ENCODE measurements around the gene DPYD.
A peak's percentile ranks its signal among the peaks of the same experiment; 100 is the strongest.
"Not testable (repeated sequence)": the region's sequence is repeated elsewhere in the genome, so short reads cannot be mapped to it uniquely, and the experiment has no call there.

Gene DPYD

DNA sequence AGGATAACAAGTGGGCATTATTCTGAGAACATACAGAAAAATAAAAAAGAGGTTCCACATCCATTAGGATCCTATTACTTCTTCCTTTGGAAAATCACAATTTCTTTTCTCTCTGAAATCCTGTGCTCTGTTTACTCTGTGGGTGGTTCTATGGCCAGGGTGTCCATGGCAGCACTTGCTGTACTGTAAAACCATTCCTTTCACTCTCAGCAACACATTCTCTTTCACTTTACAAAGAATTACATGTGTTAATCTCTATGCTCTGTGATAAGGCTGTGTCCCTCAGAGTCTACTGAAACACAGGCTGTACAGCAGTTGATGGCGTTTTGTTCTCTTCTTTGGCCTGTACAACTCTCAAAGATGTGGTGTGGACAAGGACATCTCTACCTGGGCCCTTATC lies 675.2 kb downstream of the DPYD start:
- no peak overlapping the region for H3K27ac ChIP-seq

GRCh38 chr1:97245026-97245425 lies 675.8 kb downstream of the DPYD start:
- H2AFZ ChIP-seq (ENCODE audit: low read depth), result no peak overlapping the region
- no peak for TF ChIP-seq CTCF (conservative IDR thresholded peaks at IDR 0.05; ENCODE audit: low read depth, low read length)
- no peak overlapping the region for H3K4me3 ChIP-seq (IDR thresholded peaks at IDR 0.05; ENCODE audit: insufficient read depth, low read depth, low read length)
- no peaks in the 10 kb centered on the region for H4K20me1 ChIP-seq (ENCODE audit: insufficient read depth)
- no peaks in the 10 kb centered on the region for H3K79me2 ChIP-seq (ENCODE audit: insufficient read depth, low read depth)
- H3K27me3 ChIP-seq (ENCODE audit: insufficient read depth, low read depth), result no peaks in the 10 kb centered on the region
- H3K4me1 ChIP-seq (ENCODE audit: low read depth, poor library complexity, severe bottlenecking), result no peaks in the 10 kb centered on the region
- H3K27ac ChIP-seq, result no peak overlapping the region
- no peaks in the 10 kb centered on the region for H3K36me3 ChIP-seq (ENCODE audit: insufficient read depth)
- no peak overlapping the region for H3K4me2 ChIP-seq
- no peak overlapping the region for H3K9ac ChIP-seq

More for the DNA sequence above, 675.2 kb downstream of the DPYD start:
- Histone ChIP-seq H3K4me1 (ENCODE audit: low read depth, poor library complexity, severe bottlenecking) (no peaks in the 10 kb centered on the region), H3K27me3 (ENCODE audit: insufficient read depth, low read depth) (no peaks in the 10 kb centered on the region), H3K79me2 (ENCODE audit: insufficient read depth, low read depth) (no peaks in the 10 kb centered on the region), H2AFZ (ENCODE audit: low read depth) (no peak overlapping the region), H3K4me2 (no peak overlapping the region), H4K20me1 (ENCODE audit: insufficient read depth) (no peaks in the 10 kb centered on the region), H3K36me3 (ENCODE audit: insufficient read depth) (no peaks in the 10 kb centered on the region), H3K9ac (no peak overlapping the region), H3K4me3 (IDR thresholded peaks at IDR 0.05; ENCODE audit: insufficient read depth, low read depth, low read length) (no peak overlapping the region)
- TF ChIP-seq CTCF (conservative IDR thresholded peaks at IDR 0.05; ENCODE audit: low read depth, low read length), result no peak

GRCh38 chr1:97243973-97244560 lies 676.8 kb downstream of the DPYD start:
- Histone ChIP-seq H3K4me3 (IDR thresholded peaks at IDR 0.05; ENCODE audit: insufficient read depth, low read depth, low read length) (no peak overlapping the region), H3K9ac (no peak overlapping the region), H2AFZ (ENCODE audit: low read depth) (no peak overlapping the region), H3K27me3 (ENCODE audit: insufficient read depth, low read depth) (no peaks in the 10 kb centered on the region), H4K20me1 (ENCODE audit: insufficient read depth) (no peaks in the 10 kb centered on the region), H3K79me2 (ENCODE audit: insufficient read depth, low read depth) (no peaks in the 10 kb centered on the region), H3K4me2 (no peak overlapping the region), H3K27ac (no peak overlapping the region), H3K4me1 (ENCODE audit: low read depth, poor library complexity, severe bottlenecking) (no peaks in the 10 kb centered on the region), H3K36me3 (ENCODE audit: insufficient read depth) (no peaks in the 10 kb centered on the region)
- peak; percentile 55 for TF ChIP-seq CTCF (conservative IDR thresholded peaks at IDR 0.05; ENCODE audit: low read depth, low read length)

- no peaks in the 10 kb centered on the region for H3K4me1 ChIP-seq (ENCODE audit: low read depth, poor library complexity, severe bottlenecking)
- no peak overlapping the region for H3K9ac ChIP-seq
- no peak overlapping the region for H3K4me3 ChIP-seq (IDR thresholded peaks at IDR 0.05; ENCODE audit: insufficient read depth, low read depth, low read length)
- no peak for TF ChIP-seq CTCF (conservative IDR thresholded peaks at IDR 0.05; ENCODE audit: low read depth, low read length)
- H2AFZ ChIP-seq (ENCODE audit: low read depth), result no peak overlapping the region
- H3K4me2 ChIP-seq, result no peak overlapping the region
- no peaks in the 10 kb centered on the region for H3K27me3 ChIP-seq (ENCODE audit: insufficient read depth, low read depth)
- H4K20me1 ChIP-seq (ENCODE audit: insufficient read depth), result no peaks in the 10 kb centered on the region
- H3K79me2 ChIP-seq (ENCODE audit: insufficient read depth, low read depth), result no peaks in the 10 kb centered on the region
- H3K36me3 ChIP-seq (ENCODE audit: insufficient read depth), result no peaks in the 10 kb centered on the region
- no peak overlapping the region for H3K27ac ChIP-seq
These were observed 682.0 kb downstream of the DPYD start for GRCh38 chr1:97238816-97239215.

DNA sequence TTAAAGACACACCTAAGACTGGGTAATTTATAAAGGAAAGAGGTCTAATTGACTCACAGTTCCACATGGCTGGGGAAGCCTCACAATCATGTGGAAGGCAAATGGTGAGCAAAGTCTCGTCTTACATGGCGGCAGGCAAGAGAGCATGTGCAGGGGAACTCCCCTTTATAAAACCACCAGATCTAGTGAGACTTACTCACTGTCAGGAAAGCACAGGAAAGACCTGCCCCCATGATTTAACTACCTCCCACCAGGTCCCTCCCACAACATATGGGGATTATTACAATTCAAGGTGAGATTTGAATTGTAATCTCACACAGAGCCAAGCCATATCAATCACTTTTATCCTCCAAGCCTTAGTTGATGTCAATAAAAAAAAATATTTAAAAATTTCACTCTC lies 689.5 kb downstream of the DPYD start:
- not testable (repeated sequence) for H3K4me3 ChIP-seq (IDR thresholded peaks at IDR 0.05; ENCODE audit: insufficient read depth, low read depth, low read length); H3K36me3 ChIP-seq (ENCODE audit: insufficient read depth); H4K20me1 ChIP-seq (ENCODE audit: insufficient read depth); H3K4me2 ChIP-seq; H3K27ac ChIP-seq; H3K9ac ChIP-seq; H2AFZ ChIP-seq (ENCODE audit: low read depth); H3K27me3 ChIP-seq (ENCODE audit: insufficient read depth, low read depth); H3K4me1 ChIP-seq (ENCODE audit: low read depth, poor library complexity, severe bottlenecking); H3K79me2 ChIP-seq (ENCODE audit: insufficient read depth, low read depth)
